ENCODE results near the gene TOB2.

The TOB2 gene

GRCh38 chr22:41384128-41384527 lies 62.5 kb downstream of the TOB2 start:
- DNase-seq (ENCODE audit: low read depth) = no peak
